Dendritic cell treated with granulocyte-macrophage colony-stimulating factor and Interleukin-4, amounts not matched to agents 40 ng/mL and 50 ng/mL, for 4 days (primary cell): ENCODE data around the gene TUBGCP4.

Source experiments
- H3K27ac Mint-ChIP-seq: one replicate; pipeline ENCODE4 v1.8.0; 2022; ENCODE audit warnings: mild to moderate bottlenecking, mixed read lengths
- H3K27me3 Mint-ChIP-seq: one replicate; pipeline ENCODE4 v1.8.0; 2022; ENCODE audit warnings: mild to moderate bottlenecking, mixed read lengths
- H3K36me3 Mint-ChIP-seq: one replicate; pipeline ENCODE4 v1.8.0; 2022; ENCODE audit warnings: low read depth, mixed read lengths
- H3K4me1 Mint-ChIP-seq: one replicate; pipeline ENCODE4 v1.8.0; 2022; ENCODE audit warnings: low read depth, mixed read lengths
- H3K4me3 Mint-ChIP-seq: one replicate; pipeline ENCODE4 v1.8.0; 2022; ENCODE audit warnings: mild to moderate bottlenecking, moderate library complexity, mixed read lengths
- H3K9me3 Mint-ChIP-seq: one replicate; pipeline ENCODE4 v1.8.0; 2022; ENCODE audit warnings: mixed read lengths
- intact Hi-C: fragments of 100-400 bp; cut with micrococcal nuclease; formaldehyde crosslinking; loops from one replicate; pipeline ENCODE4 v1.15.0; 2022

The TUBGCP4 gene, protein sequence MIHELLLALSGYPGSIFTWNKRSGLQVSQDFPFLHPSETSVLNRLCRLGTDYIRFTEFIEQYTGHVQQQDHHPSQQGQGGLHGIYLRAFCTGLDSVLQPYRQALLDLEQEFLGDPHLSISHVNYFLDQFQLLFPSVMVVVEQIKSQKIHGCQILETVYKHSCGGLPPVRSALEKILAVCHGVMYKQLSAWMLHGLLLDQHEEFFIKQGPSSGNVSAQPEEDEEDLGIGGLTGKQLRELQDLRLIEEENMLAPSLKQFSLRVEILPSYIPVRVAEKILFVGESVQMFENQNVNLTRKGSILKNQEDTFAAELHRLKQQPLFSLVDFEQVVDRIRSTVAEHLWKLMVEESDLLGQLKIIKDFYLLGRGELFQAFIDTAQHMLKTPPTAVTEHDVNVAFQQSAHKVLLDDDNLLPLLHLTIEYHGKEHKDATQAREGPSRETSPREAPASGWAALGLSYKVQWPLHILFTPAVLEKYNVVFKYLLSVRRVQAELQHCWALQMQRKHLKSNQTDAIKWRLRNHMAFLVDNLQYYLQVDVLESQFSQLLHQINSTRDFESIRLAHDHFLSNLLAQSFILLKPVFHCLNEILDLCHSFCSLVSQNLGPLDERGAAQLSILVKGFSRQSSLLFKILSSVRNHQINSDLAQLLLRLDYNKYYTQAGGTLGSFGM

DNA sequence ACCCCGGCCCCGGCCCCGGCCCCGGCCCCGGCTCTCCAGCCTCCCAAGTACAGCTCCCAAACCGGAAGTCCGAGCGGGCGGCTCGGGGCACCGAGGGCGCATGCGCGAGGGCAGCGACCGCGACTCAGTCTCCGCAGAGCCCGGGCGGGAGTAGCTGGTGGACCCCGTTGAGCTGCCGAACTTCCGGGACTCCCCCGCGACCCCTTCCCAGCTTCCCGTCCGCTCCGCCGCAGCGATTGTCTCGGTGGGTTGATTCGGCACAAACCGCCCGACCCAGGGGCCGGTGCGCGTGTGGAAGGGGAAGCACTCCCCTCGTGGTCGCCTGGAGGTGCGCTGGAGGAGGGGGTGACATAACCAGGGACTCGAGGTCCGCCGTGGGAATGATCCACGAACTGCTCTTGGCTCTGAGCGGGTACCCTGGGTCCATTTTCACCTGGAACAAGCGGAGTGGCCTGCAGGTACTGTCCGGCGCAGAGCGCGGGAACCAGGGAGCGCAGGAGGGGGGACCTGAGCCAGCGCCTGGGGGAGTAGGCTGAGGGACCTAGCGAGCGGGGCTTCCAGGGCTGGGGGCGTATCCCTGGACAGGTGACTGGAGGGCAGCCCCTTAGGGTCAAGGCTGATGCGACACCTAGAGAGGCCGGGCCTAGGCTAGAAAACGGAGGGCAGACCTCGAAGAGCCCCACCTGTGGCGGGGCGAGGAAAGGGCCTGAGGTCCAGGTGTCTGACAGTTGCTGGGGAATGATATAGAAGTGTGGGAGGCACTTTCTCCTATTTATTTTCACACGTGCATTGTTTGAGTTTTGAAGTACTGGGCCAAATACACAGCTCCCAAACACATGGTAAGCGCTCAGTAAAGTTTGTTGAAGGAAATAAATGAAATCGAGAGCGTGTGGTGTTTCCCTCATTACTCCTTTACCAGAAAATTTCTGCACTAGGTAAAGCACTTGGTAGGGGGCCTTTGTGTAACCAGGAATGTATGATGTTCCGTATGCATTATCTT lies at the start of gene TUBGCP4, which contains the start of gene ZSCAN29:
TUBGCP4 (plus strand) TSS at position 127 of the 1,000 bp plus-strand sequence; CDS start at position 381, 254 bp downstream.
ZSCAN29 (minus strand) TSS at position 69 of the 1,000 bp plus-strand sequence. CDS start 1,130 bp downstream, outside the sequence.
- peaks cover 51% of the 10 kb centered on the region for H3K36me3 Mint-ChIP-seq
- intact Hi-C loops, result loop anchor here (5.0 kb wide), 1 partner anchor 39 kb away; the partner anchor contains the start of gene LCMT2
- H3K27ac Mint-ChIP-seq, result peak within 1 kb of the TSS; percentile 88
- no peaks in the 10 kb centered on the region for H3K27me3 Mint-ChIP-seq
- peaks cover 52% of the 10 kb centered on the region for H3K4me1 Mint-ChIP-seq
- peak within 1 kb of the TSS; percentile 94 for H3K4me3 Mint-ChIP-seq
- H3K9me3 Mint-ChIP-seq, result no peaks in the 10 kb centered on the region

DNA sequence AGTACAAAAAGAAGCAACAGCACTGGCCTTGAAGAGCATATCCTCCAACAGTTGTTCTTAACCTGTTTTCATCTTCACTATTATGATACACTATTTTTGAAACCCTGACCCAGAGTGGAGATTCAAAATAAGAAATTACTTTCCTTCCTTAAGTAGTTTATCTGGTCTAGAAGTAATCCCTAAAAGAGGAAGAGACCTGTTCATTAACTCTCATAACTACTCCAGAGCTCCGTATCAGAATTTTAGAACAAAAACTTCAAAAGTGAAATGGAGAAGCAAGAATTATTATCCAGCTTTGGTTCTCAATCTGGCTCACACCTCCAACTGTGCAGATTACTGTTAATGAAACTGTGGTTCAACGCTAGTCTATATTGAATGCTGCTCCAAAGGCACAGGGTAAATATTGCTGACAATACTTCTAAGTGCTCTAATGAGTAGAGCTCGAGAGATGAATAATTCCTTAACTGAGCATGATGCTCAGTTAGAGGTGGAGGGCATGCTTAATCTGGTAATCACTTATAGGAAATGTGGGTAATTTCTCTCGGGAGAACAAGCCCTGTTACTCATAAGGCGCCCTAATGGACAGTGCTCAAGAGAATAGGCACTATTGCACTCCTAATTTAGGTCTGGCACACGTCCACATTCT lies 45.7 kb upstream of the TUBGCP4 start:
- Mint-ChIP-seq H3K36me3 (peaks cover 4% of the 10 kb centered on the region), H3K27ac (no peak overlapping the region), H3K9me3 (no peaks in the 10 kb centered on the region), H3K4me3 (no peak overlapping the region), H3K27me3 (peaks cover 10% of the 10 kb centered on the region), H3K4me1 (peaks cover 10% of the 10 kb centered on the region)
- intact Hi-C loops, result no loop called here

DNA sequence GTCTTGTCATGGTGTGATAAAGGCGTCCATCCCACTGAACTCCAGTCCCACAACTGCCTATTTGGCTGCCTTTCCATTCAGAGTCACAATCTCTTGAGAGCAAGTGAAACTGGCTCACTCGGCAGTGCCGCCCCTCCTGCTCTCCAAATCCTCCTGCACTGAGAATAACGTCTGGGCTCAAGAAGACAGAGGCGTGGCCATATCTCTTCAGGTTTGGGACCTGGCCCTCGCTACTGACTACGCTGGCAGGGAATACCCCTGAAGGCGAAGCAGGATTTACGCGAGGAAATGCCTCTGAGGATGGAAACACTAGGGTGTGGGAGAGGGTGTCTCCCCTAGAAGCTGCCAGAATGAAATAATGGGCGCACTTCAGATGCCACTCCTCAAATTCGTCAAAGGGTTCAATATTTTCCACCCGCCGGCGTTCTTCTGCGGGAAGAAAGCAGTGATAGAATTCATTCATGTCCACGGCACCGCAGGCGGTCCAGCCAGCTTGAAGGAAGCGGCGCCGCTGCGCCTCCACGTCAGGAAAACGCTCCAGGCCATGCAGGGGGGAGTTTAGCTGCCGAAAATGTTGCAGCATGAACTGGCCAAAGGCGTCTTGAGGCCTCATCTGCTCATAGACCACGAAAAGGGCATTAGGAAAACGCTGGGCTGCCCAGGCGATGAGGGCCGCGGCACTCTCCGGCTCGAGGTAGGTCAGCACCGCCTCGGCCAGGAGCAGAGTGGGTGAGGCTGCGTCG lies 41.5 kb upstream of the TUBGCP4 start:
- intact Hi-C loops, result no loop called here
- H3K4me3 Mint-ChIP-seq, result peak overlapping the region; percentile 87
- H3K36me3 Mint-ChIP-seq, result peaks cover 8% of the 10 kb centered on the region
- H3K4me1 Mint-ChIP-seq, result peaks cover 10% of the 10 kb centered on the region
- peak overlapping the region; percentile 90 for H3K27ac Mint-ChIP-seq
- H3K27me3 Mint-ChIP-seq, result peaks cover 3% of the 10 kb centered on the region
- H3K9me3 Mint-ChIP-seq, result no peaks in the 10 kb centered on the region

DNA sequence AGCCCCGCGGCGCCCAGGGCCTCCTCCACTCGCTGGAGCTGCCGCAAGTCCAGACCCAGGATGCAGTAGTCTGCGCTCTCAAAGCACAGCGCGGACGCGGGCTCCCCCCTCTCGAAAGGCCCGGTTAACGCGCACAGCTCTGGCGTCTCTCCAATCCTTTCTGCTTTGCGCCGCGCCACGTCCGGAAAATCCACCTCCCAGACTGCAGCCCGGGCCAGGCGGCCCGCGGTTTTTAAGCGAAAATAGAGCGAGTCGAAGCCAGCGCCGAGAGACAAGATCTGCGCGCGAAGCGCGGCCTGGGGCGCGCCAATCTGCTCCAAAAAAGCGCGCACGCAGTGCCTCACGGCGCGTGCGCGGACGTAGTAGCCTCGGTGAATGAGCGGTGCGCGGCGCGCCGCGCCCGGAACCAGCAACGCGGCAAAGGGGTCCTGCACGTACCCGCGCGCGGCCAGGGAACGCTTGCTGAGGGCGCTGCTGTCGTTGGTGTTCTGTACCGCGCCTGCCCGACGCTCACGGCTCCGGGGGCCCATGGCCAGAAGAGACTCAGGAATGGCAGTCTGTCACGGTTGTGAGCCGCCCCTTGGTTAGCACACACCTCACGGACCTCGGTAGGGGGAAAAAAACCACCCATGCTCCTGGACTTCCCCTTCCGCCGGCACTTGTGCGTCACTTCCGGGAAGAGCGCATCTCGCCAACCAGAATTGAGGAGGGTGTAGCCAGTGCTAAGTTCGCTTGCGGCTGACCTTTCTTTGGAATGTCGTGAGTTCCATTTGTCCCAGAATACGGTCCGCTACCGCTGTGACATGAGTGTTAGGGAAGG lies 40.7 kb upstream of the TUBGCP4 start, which contains the start of gene LCMT2:
LCMT2 (minus strand) TSS at position 614 of the 820 bp plus-strand sequence; CDS start at position 530, 84 bp downstream.
- Mint-ChIP-seq H3K27ac (peak within 1 kb of the TSS; percentile 90), H3K36me3 (peaks cover 8% of the 10 kb centered on the region), H3K4me3 (peak within 1 kb of the TSS; percentile 87), H3K27me3 (peaks cover 3% of the 10 kb centered on the region), H3K4me1 (peaks cover 10% of the 10 kb centered on the region), H3K9me3 (no peaks in the 10 kb centered on the region)
- intact Hi-C loops, result loop anchor here (5.0 kb wide), 1 partner anchor 42 kb away; the partner anchor contains the start of genes TUBGCP4 and ZSCAN29

DNA sequence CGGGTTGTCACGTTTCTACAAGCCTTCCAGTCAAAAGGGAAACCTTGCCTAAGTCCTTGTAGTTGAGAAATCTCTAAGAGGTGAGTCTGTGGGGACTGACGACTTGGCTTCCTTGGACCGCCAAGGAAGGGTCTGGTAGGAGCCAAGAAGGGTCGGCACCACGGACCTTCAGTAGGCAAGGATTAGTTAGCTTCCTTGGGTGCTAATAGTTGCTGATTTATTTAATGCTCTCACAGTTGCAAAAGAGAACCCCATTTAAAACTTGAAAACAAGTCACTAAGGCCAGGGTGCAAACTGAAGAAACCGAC lies 40.2 kb upstream of the TUBGCP4 start:
- peaks cover 3% of the 10 kb centered on the region for H3K27me3 Mint-ChIP-seq
- no peaks in the 10 kb centered on the region for H3K9me3 Mint-ChIP-seq
- H3K27ac Mint-ChIP-seq, result peak overlapping the region; percentile 90
- H3K4me3 Mint-ChIP-seq, result peak overlapping the region; percentile 87
- intact Hi-C loops, result loop anchor here (5.0 kb wide), 1 partner anchor 42 kb away; the partner anchor contains the start of genes TUBGCP4 and ZSCAN29
- peaks cover 8% of the 10 kb centered on the region for H3K36me3 Mint-ChIP-seq
- peaks cover 10% of the 10 kb centered on the region for H3K4me1 Mint-ChIP-seq

DNA sequence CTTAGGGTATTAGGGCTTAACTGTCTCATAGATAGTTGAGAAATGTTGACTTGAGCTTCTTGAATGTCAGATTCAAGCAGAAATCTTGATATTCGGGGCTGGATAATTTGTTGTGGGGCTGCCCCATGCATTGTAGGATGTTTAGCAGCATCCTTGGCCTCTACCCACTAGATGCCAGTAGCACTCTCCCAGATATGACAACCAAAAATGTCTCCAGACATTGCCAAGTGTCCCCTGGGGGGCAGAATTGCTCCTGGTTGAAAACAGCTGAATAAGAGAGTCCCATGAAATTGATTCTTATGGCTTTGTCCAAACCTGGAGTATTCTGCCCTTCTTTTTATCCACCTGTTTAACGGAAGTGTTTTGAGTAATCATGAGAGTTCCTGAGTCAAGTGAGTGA lies 24.6 kb upstream of the TUBGCP4 start:
- intact Hi-C loops, result no loop called here
- Mint-ChIP-seq H3K4me1 (no peaks in the 10 kb centered on the region), H3K27ac (no peak overlapping the region), H3K4me3 (no peak overlapping the region), H3K36me3 (peaks cover 8% of the 10 kb centered on the region), H3K9me3 (no peaks in the 10 kb centered on the region), H3K27me3 (no peaks in the 10 kb centered on the region)

DNA sequence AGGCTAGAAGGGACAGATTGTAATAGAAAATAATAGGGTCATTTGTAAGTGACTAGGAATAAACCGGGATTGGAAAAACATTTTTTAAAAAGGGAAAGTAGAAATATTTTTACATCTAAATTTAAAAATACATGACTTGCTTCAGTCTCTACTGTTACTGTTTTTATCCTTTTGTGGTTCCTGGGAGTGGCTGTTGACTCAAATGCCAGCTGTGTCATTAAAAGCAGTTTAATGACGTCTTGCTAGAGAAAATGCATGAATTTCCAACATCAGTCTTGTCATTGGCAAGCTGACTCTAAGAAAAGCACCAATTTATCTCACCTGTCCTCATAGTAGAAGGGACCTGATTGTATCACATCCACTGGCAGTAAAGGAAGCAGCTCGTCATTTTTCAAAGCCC lies 23.8 kb upstream of the TUBGCP4 start:
- no peaks in the 10 kb centered on the region for H3K27me3 Mint-ChIP-seq
- no peaks in the 10 kb centered on the region for H3K4me1 Mint-ChIP-seq
- H3K27ac Mint-ChIP-seq, result no peak overlapping the region
- no peak overlapping the region for H3K4me3 Mint-ChIP-seq
- no peaks in the 10 kb centered on the region for H3K9me3 Mint-ChIP-seq
- peaks cover 10% of the 10 kb centered on the region for H3K36me3 Mint-ChIP-seq
- intact Hi-C loops, result no loop called here

DNA sequence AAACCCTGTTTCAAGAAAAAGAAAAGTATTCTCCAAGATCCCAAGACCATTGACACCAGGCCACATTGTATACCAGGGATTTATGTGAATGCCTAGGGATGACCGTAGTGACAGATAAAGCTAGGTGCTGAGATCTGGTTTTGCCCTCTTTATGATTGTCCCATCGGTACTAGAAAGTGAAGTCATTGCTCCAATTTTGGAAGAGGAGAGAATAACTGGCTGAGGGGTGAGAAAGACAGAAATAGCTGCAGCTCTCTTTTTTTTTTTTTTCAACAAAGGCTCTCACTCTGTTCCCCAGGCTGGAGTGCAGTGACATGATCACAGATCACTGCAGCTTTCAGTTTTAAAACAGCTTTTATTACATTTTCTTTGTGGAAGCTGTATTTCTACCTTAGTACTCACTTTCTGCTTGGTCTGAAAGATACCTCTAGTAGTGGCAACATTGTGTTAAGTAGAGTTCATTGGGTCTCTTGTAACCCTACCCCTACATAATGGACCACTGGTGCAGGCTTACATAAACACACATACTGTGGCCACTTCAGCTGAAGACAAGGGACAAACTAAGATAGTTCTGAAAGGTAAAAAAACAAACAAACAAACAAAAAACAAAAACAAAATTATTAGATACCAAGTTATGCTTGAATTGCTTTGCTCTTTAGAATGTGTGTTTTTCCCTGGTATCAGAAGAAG lies 18.1 kb upstream of the TUBGCP4 start:
- no peak overlapping the region for H3K27ac Mint-ChIP-seq

DNA sequence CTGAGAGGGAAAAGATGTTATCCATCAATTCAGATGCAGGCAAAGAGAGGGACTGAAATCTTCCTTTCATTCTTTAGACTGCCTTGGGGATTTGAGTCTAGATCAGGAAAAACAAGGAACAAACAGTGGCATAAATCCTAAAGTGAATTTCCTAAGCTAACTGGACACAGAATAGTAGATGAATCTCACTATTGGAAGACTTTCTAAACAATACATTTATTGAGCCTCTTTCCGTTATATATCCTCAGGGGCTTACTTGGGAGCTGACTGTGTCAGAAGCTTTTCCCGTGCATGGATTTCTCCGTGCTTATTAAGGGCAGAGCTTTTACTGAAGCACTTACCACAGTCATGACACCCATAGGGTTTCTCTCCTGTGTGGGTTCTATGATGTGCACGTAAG lies 10.1 kb upstream of the TUBGCP4 start:
- intact Hi-C loops, result no loop called here
- Mint-ChIP-seq H3K27ac (no peak overlapping the region), H3K9me3 (peaks cover 69% of the 10 kb centered on the region), H3K4me3 (no peak overlapping the region), H3K4me1 (peaks cover 17% of the 10 kb centered on the region), H3K36me3 (peaks cover 84% of the 10 kb centered on the region), H3K27me3 (no peaks in the 10 kb centered on the region)

More for the DNA sequence above, 18.1 kb upstream of the TUBGCP4 start:
- no peaks in the 10 kb centered on the region for H3K27me3 Mint-ChIP-seq
- H3K4me1 Mint-ChIP-seq, result peaks cover 6% of the 10 kb centered on the region
- H3K36me3 Mint-ChIP-seq, result peaks cover 28% of the 10 kb centered on the region
- H3K9me3 Mint-ChIP-seq, result no peaks in the 10 kb centered on the region
- intact Hi-C loops, result no loop called here
- no peak overlapping the region for H3K4me3 Mint-ChIP-seq

DNA sequence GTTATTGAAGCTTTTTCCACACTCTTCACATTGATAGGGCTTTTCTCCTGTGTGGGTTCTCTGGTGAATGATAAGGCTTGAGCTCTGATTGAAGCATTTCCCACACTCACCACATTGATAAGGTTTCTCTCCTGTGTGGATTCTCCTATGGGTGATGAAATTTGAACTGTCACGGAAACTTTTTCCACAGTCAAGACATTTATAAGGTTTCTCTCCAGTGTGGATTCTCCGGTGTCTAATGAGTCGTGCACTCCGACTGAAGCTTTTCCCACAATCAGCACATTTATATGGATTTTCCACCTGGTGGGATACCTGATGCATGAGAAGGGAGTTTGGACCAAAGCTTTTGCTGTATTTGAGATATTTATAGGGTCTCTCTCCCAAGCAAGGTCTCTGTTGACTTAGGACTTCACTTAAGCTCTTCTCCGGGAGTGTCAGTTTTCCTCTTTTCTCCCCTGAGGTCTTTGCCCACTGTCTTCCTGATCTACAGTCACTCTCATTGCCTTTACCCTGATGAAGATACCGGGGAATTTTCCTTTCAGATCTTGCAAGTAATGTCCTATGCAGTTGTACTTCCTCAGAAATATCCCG lies 9.5 kb upstream of the TUBGCP4 start:
- H3K4me1 Mint-ChIP-seq, result peaks cover 23% of the 10 kb centered on the region
- peaks cover 88% of the 10 kb centered on the region for H3K36me3 Mint-ChIP-seq
- H3K27ac Mint-ChIP-seq, result no peak overlapping the region
- peaks cover 69% of the 10 kb centered on the region for H3K9me3 Mint-ChIP-seq
- no peaks in the 10 kb centered on the region for H3K27me3 Mint-ChIP-seq
- no peak overlapping the region for H3K4me3 Mint-ChIP-seq
- intact Hi-C loops, result no loop called here

DNA sequence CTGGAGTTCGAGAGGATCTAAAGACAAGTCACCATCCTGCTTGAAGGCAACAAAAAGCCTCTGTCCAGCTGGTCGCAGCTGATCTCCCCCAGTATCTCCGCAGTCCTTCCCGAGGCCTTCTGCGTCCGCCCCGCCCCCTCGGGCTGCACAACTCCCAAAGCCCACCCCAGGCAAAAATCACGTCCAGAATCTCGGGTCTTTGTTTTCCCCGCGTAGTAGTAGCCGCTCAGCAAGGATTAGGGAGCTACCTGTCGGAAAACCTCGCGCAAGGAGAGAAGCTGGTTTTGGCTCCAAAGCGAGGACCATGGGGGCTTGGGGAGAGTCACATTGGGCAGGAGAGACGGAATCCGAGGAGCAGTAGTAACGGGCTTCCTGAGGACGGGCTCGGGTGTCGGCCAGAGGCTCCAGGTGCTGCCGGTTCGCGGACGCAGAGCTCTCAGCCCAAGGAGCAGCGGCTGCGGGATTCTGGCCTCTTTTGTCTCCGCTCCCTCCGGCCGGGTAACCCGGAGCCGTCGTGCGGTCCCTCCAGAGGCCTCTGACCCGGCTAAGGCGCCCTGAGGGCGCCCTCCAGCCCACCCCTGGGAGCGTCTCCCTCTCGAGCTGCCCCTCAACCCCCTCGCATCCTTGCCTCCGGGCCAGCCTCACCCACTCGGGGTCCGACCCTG lies 459 bp upstream of the TUBGCP4 start:
- Mint-ChIP-seq H3K27me3 (no peaks in the 10 kb centered on the region), H3K36me3 (peaks cover 57% of the 10 kb centered on the region), H3K4me3 (peak overlapping the region; percentile 94), H3K4me1 (peaks cover 58% of the 10 kb centered on the region), H3K27ac (peak overlapping the region; percentile 88), H3K9me3 (no peaks in the 10 kb centered on the region)
- intact Hi-C loops, result loop anchor here (5.0 kb wide), 1 partner anchor 38 kb away; the partner anchor contains the start of gene LCMT2
